T-helper 2 cell (primary cell): ENCODE results near the gene DEPDC7.

ENCODE experiments used
- DNase-seq, 5 experiments: peaks; one replicate each; pipeline versions ENCODE4 v3.0.0 to v3.0.0-alpha.2; 2012 to 2022

Gene DEPDC7

GRCh38 chr11:33063326-33063881 lies 47.7 kb downstream of the DEPDC7 start:
- DNase-seq: peak in 1 of 5 experiments; percentile 82

DNA sequence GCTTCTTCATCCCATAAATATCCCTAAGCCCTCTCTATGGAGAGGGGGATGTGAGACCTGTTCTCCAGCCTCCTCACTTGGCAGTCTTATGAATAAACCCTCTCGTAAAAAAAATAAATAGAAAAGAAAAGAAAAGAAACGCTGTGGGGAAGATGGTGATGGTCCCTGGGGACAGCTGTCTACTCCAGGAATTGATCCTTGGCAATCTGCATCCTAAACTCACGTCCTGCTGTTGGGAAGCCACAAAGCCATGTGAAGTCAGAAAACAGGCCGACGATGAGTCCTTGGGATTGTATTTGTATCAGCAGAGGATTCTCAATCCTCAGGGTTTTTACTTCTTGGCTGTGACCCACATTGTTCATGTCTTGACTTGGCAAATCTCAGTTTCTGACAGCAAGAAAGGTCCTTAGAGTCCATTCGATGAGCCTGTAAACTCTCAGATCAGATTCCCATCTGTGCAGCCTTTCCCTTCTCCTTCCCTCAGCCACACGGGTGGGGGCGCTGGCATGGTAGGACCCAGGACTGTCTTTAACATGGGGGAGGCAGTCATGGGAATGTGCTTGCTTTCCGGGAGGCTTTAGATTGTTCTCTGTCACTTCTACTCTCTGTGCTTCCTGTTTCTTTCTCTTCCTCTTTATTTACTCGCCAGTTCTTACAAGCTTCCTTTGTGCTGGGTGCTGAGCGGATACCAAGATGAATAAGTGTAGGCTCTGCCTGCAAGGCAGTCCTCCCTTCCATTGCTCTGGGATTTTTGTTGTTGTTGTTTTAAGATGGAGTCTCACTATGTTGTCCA lies 48.6 kb downstream of the DEPDC7 start:
- DNase-seq: no peak

DNA sequence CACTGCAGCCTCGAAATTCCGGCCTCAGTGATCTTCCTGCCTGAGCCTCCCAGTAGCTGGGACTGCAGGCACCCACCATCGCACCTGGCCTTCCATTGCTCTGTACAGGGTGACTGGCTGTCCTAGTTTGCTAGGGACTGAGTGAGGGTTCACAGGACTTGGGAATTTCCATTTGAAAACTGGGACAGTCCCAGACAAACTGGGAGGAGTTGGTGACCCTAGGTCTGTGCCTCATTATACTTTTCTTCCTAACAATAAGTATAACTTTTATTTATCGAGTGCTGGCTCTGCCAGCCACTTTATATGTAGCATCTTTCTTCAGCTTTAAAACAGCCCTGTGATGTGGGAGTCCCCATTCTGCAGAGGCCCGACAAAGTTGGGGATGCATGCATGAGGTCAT lies 49.2 kb downstream of the DEPDC7 start:
- DNase-seq: no peak

GRCh38 chr11:33065445-33066178 lies 49.9 kb downstream of the DEPDC7 start:
- peak; percentile 32 to 79 (median 55) for DNase-seq

GRCh38 chr11:33067294-33067693 lies 51.6 kb downstream of the DEPDC7 start:
- no peak for DNase-seq

DNA sequence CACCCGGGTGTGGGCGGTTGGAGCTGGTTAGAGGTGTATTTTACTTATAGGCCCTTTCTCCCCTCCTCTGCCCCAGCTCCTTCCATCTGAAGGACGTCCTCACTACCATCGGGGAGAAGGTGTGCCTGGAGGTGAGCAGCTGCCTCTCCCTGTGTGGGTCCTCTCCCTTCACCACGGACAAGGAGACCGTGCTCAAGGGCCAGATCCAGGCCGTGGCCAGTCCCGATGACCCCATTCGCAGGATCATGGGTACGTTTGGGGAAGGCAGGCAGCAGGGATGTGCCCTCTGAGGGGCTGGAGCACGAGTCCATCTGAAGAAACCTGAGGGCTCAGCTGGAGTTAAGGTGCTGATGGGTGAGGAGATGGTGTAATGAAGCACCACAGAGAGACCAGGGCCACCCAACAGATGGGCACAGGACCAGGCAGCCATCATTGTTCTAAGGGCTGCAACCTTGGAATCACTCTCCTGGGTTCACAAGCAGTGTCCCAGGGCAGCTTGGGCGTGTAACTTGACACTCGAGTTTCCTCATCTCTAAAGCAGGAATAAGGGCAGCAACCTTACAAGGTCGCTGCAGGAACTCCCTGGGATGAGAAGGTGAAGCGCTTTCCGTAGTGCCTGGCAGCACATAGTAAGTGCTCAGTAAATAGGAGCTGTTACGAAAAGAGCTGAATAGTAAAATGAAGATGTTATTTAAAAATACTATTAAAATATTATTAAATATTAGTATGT lies 53.1 kb downstream of the DEPDC7 start:
- no peak for DNase-seq

- no peak for DNase-seq
Observed at GRCh38 chr11:33072465-33072864, 56.8 kb downstream of the DEPDC7 start.
